ENCODE measurements around the gene CNPY2.
"Not testable (repeated sequence)": the region's sequence is repeated elsewhere in the genome, so short reads cannot be mapped to it uniquely, and the experiment has no call there.

The CNPY2 gene

DNA sequence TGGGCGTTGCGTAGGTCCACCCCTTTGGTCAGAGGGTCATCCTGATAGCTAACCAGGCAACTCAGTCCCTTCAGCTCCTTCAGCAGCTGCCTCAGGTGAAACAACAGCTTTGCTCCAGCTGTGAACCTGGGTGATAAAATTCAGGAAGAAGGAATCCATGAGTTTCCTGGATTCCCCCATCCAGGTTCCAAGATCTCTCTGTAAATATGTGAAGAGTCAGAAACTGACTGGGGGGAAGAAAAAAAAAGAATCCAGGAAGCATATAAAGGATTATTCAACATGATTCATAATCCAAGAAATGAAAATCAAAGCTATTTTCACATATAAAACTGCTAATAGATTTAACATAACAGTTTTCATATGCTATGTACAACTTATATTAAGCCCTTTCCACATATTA lies 35.5 kb upstream of the CNPY2 start:
- no peak overlapping the region for H3K4me3 ChIP-seq (ENCODE audit: low read length)
- TF ChIP-seq, protein P1, sequence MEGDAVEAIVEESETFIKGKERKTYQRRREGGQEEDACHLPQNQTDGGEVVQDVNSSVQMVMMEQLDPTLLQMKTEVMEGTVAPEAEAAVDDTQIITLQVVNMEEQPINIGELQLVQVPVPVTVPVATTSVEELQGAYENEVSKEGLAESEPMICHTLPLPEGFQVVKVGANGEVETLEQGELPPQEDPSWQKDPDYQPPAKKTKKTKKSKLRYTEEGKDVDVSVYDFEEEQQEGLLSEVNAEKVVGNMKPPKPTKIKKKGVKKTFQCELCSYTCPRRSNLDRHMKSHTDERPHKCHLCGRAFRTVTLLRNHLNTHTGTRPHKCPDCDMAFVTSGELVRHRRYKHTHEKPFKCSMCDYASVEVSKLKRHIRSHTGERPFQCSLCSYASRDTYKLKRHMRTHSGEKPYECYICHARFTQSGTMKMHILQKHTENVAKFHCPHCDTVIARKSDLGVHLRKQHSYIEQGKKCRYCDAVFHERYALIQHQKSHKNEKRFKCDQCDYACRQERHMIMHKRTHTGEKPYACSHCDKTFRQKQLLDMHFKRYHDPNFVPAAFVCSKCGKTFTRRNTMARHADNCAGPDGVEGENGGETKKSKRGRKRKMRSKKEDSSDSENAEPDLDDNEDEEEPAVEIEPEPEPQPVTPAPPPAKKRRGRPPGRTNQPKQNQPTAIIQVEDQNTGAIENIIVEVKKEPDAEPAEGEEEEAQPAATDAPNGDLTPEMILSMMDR (conservative IDR thresholded peaks at IDR 0.05; ENCODE audit: low read length): no peak

DNA sequence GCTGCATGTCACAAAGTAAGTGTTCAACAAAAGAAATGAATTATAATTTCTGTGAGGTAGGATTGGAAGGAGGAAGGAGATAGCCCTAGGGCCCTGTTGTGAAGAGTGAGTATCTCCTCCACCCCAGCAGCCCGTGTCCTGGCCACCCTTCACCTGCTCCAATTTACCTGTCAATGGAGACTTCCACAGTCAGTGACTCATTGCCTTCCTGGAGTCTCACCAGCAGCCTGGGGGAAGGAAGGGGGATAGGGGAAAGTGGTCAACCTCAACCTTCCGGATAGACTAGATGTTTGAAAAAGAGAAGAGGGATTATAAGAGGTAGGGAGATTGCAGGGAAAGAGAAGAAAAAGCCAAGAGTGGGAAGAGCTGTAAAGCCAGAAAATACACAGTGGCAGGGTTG lies 34.9 kb upstream of the CNPY2 start:
- TF ChIP-seq, protein P1 (conservative IDR thresholded peaks at IDR 0.05; ENCODE audit: low read length): no peak
- no peak for DNase-seq (ENCODE audit: low read depth)
- H3K4me3 ChIP-seq (ENCODE audit: low read length): no peak overlapping the region

More for the DNA sequence above, 35.5 kb upstream of the CNPY2 start:
- no peak for DNase-seq (ENCODE audit: low read depth)

DNA sequence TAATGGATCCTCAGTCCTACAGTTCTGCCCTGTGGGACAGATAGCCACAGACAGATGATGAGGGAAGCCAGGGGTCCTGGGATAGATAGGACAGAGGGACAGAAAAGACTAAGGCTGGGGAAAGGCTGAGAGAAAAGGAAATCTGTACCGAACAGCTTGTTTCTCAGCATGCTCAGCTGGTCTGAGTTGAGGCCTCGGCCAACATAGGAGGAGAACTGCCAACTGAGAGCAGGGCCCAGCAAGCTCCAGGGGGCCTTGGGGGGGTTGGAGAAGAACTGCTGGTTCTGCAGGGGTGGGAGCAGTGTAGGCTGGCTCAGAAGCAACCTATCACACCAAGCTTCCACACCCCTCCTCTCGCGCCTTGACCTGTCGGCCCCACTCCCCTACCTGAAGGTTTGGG lies 33.0 kb upstream of the CNPY2 start:
- no peak for DNase-seq (ENCODE audit: low read depth)
- TF ChIP-seq, protein P1 (conservative IDR thresholded peaks at IDR 0.05; ENCODE audit: low read length): no peak
- H3K4me3 ChIP-seq (ENCODE audit: low read length): no peak overlapping the region

DNA sequence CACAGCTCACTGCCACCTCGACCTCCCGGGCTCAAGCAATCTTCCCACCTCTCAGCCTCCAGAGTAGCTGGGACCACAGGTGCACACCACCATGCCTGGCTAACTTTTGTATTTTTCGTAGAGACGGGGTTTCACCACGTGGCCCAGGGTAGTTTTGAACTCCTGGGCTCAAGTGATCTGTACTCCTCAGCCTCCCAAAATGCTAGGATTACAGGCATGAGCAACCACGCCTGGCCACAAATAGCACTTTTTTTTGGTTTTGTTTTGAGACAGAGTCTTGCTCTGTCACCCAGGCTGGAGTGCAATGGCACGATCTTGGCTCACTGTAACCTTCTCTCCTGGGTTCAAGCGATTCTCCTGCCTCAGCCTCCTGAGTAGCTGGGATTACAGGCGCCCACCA lies 31.5 kb upstream of the CNPY2 start:
- not testable (repeated sequence) for DNase-seq (ENCODE audit: low read depth); H3K4me3 ChIP-seq (ENCODE audit: low read length)

DNA sequence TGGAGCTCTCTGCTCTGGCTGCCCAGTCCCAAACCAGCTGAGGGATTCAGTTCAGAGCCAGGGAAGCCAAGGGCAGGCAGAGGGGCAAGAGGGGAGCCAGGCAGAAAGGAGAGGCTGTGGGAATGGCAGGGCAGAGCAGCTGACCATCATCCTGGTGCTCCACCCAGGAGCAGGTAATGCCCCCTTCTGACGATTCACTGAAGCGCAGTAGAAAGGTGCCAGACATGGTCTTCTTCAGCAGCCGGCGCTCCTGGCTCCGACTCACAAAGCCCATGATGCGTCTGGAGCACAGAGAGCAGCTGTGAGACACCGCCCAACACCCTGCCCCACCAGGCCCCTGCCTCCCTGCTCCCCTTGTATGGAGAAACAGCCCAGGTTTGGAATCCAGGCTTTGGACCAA lies 30.9 kb upstream of the CNPY2 start:
- DNase-seq (ENCODE audit: low read depth): no peak
- no peak overlapping the region for H3K4me3 ChIP-seq (ENCODE audit: low read length)
- TF ChIP-seq, protein P1 (conservative IDR thresholded peaks at IDR 0.05; ENCODE audit: low read length): no peak

DNA sequence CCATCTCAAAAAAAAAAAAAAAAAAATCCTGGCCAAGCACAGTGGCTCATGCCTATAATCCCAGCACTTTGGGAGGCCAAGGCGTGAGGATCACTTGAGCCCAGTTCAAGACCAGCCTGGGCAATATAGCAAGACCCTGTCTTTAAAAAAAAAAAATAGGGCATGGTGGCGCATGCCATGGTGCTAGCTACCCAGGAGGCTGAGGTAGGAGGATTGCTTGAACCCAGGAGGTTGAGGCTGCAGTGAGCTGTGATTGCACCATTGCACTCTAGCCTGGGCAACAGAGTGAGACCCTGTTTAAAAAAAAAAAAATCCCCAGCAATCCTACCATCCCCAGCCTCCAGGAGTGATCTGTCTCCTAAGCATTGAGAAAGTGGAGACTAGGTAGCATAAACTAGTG lies 26.5 kb upstream of the CNPY2 start:
- H3K4me3 ChIP-seq (ENCODE audit: low read length); DNase-seq (ENCODE audit: low read depth): not testable (repeated sequence)

DNA sequence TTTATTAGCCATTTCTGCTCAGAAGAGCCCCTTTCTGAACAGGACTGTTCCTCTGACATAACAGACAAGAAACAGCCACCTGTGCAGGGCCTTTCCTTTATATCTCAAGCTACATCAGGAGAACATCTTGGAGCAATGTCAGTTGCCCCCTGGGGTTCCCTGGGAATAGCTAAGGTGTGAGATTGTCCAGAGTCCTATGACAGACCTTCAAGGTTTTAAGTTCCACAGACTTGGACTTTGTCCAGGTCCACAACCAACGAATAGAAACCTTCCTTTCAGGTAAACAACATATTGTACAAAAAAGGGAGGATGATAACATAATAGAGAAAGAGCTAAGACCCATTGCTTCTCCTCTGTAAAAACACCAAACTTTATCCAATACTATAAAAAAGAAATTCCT lies 25.8 kb upstream of the CNPY2 start:
- no peak for DNase-seq (ENCODE audit: low read depth)
- no peak overlapping the region for H3K4me3 ChIP-seq (ENCODE audit: low read length)
- TF ChIP-seq, protein P1 (conservative IDR thresholded peaks at IDR 0.05; ENCODE audit: low read length): no peak

DNA sequence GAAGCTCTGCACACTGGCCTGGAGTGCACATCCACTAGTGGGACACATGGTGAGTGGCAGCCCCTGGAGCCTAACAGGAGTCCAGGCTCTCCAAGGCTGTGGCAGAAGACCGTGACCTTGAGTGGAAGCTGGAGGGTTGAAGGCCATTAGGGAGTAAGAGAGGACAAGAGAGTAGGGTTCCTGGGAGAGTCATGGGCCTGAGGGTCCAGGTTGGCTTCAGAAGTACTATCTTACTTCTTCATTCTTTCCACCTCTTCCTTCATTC lies 23.3 kb upstream of the CNPY2 start:
- DNase-seq (ENCODE audit: low read depth): no peak
- H3K4me3 ChIP-seq (ENCODE audit: low read length): no peak overlapping the region
- TF ChIP-seq, protein P1 (conservative IDR thresholded peaks at IDR 0.05; ENCODE audit: low read length): no peak
